Stomach (tissue), 9 donors: ENCODE results near the gene ARHGEF10L. TPM values are rescaled to one million over a fixed set of nuclear protein-coding genes. Genes with fewer than 3 reads are reported as not detected.

Experiments used
- DNase-seq, 2 donors: peaks; one replicate each; pipeline versions ENCODE4 v3.0.0 to v3.0.0-alpha.2; 2013 to 2019
- H3K27ac ChIP-seq, 5 donors: fragments of 200-600 bp in 4 of 5; sonication (generic) in 4 of 5; one replicate each; pipeline ENCODE4 v1.5.1; 2013 to 2019; ENCODE audit warnings: mild to moderate bottlenecking in 1 of 5, moderate library complexity in 1 of 5
- H3K27me3 ChIP-seq, 3 donors: fragments of 200-600 bp; sonication (generic); one replicate each; pipeline ENCODE4 v1.5.1; 2017 to 2019; ENCODE audit warnings: mixed run types in 1 of 3
- H3K36me3 ChIP-seq, 4 donors: fragments of 200-600 bp; sonication (generic); 1 replicate in 3 of 4; 2 replicates in 1 of 4; pipeline ENCODE4 v1.5.1; 2016 to 2019
- H3K4me1 ChIP-seq, 4 donors: fragments of 200-600 bp; sonication (generic); one replicate each; pipeline ENCODE4 v1.5.1; 2016 to 2019
- H3K4me3 ChIP-seq, 4 donors: fragments of 200-600 bp; sonication (generic) in 3 of 4; one replicate each; pipeline ENCODE4 v1.5.1; 2016 to 2019; ENCODE audit warnings: mild to moderate bottlenecking in 1 of 4
- H3K9me3 ChIP-seq, 4 donors: fragments of 200-600 bp; sonication (generic); one replicate each; pipeline ENCODE4 v1.5.1; 2016 to 2019
- EP300 ChIP-seq: sonication (generic); formaldehyde crosslinking; IDR thresholded peaks from one replicate; pipeline ENCODE4 v1.6.1; 2017; ENCODE audit warnings: antibody characterized with exemption
- POLR2A ChIP-seq, 4 donors: fragments of 450-650 bp; IDR thresholded peaks; one replicate each; pipeline ENCODE4 v1.6.1; 2016; ENCODE audit warnings: antibody characterized with exemption in 4 of 4, control low read depth in 2 of 4, mild to moderate bottlenecking in 1 of 4, moderate library complexity in 1 of 4
- POLR2AphosphoS5 ChIP-seq, 3 donors: sonication (generic); formaldehyde crosslinking; IDR thresholded peaks; one replicate each; pipeline ENCODE4 v1.6.1; 2016; ENCODE audit warnings: antibody characterized with exemption in 3 of 3
- WGBS, 5 donors: extraction: QIAGEN DNeasy Blood & Tissue Kit in 3 of 5; methylation state at CpG; one replicate each; pipeline versions ENCODE4 v1.1.5 to v1.1.7; 2013 to 2018; 5-methylcytosine and 5-hydroxymethylcytosine counted together
- intact Hi-C: fragments of 100-400 bp; cut with DNase I; formaldehyde crosslinking; loops from one replicate; pipeline ENCODE4 v1.15.1; 2023; ENCODE audit warnings: low total_unique reads
- polyA plus RNA-seq, 3 donors: library from polyadenylated mRNA; stranded (reverse); fragments of 200-250 nt; gene quantifications; one replicate each; pipeline ENCODE4 v1.2.3, GENCODE V29; 2013
- total RNA-seq, 5 donors: library from RNA; depleted of rRNA; stranded (reverse); fragments of >200 nt; gene quantifications; one replicate each; pipeline versions ENCODE4 v1.1.0 to v1.2.3, GENCODE V29; 2014 to 2016
- TF ChIP-seq, protein P1 (sequence below), 7 experiments: fragments of 450-650 bp in 4 of 7; fragments of 200-600 bp in 3 of 7; sonication (generic) in 3 of 7; IDR thresholded peaks; one replicate each; pipeline ENCODE4 v1.5.1; 2016 to 2019; ENCODE audit warnings: antibody characterized with exemption in 7 of 7, control low read depth in 2 of 7, mild to moderate bottlenecking in 1 of 7
- donor health status: healthy with polysubstance abuse.
- donor health status: Bipolar disorder and iron deficiency.
- donor health status: healthy.

The ARHGEF10L gene
- total and polyA plus RNA-seq, 8 donors, result 15.4 to 329 (median 45.0) TPM

- H3K27ac ChIP-seq, result peak overlapping the region in 3 of 5 donors; percentile 55 to 80 (median 73)
- H3K36me3 ChIP-seq, result peaks cover 7 to 88% (median 75%) of the 10 kb centered on the region in 4 donors
- no peaks in the 10 kb centered on the region for H3K27me3 ChIP-seq
- TF ChIP-seq EP300 (no peak), POLR2AphosphoS5 (IDR thresholded peaks at IDR 0.05) (peak in 1 of 3 donors; percentile 60)
- TF ChIP-seq, protein P1, sequence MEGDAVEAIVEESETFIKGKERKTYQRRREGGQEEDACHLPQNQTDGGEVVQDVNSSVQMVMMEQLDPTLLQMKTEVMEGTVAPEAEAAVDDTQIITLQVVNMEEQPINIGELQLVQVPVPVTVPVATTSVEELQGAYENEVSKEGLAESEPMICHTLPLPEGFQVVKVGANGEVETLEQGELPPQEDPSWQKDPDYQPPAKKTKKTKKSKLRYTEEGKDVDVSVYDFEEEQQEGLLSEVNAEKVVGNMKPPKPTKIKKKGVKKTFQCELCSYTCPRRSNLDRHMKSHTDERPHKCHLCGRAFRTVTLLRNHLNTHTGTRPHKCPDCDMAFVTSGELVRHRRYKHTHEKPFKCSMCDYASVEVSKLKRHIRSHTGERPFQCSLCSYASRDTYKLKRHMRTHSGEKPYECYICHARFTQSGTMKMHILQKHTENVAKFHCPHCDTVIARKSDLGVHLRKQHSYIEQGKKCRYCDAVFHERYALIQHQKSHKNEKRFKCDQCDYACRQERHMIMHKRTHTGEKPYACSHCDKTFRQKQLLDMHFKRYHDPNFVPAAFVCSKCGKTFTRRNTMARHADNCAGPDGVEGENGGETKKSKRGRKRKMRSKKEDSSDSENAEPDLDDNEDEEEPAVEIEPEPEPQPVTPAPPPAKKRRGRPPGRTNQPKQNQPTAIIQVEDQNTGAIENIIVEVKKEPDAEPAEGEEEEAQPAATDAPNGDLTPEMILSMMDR (IDR thresholded peaks at IDR 0.05), result peak in 6 of 7 experiments; percentile 70 to 92 (median 88)
- H3K4me3 ChIP-seq, result no peak overlapping the region
- WGBS, 5 donors, result 52 to 60% (median 54%) methylated on average over 13 to 14 of the region's 14 CpGs
- H3K9me3 ChIP-seq, result no peaks in the 10 kb centered on the region
- peak; percentile 80 to 87 for DNase-seq
- intact Hi-C loops, result loop anchor here (5.0 kb wide), 1 partner anchor 105 kb away; no protein-coding TSS in a partner anchor
- peaks cover 13 to 39% (median 23%) of the 10 kb centered on the region in 4 donors for H3K4me1 ChIP-seq
Measured at GRCh38 chr1:17606826-17607440, 67.4 kb downstream of the ARHGEF10L start.

- TF ChIP-seq POLR2AphosphoS5 (IDR thresholded peaks at IDR 0.05) (no peak), EP300 (no peak), POLR2A (IDR thresholded peaks at IDR 0.05) (no peak)
- TF ChIP-seq, protein P1 (IDR thresholded peaks at IDR 0.05), result no peak
- intact Hi-C loops, result loop anchor here (5.0 kb wide), 1 partner anchor 106 kb away; no protein-coding TSS in a partner anchor
- Histone ChIP-seq H3K4me1 (peaks cover 13 to 32% (median 20%) of the 10 kb centered on the region in 4 donors), H3K4me3 (no peak overlapping the region), H3K36me3 (peaks cover 10 to 89% (median 73%) of the 10 kb centered on the region in 4 donors), H3K9me3 (no peaks in the 10 kb centered on the region), H3K27me3 (no peaks in the 10 kb centered on the region), H3K27ac (no peak overlapping the region)
- WGBS, 5 donors, result 86 to 94% (median 93%) methylated on average over 24 to 34 of the region's 34 CpGs
- no peak for DNase-seq
Measured at GRCh38 chr1:17607644-17608581, 68.4 kb downstream of the ARHGEF10L start.

DNA sequence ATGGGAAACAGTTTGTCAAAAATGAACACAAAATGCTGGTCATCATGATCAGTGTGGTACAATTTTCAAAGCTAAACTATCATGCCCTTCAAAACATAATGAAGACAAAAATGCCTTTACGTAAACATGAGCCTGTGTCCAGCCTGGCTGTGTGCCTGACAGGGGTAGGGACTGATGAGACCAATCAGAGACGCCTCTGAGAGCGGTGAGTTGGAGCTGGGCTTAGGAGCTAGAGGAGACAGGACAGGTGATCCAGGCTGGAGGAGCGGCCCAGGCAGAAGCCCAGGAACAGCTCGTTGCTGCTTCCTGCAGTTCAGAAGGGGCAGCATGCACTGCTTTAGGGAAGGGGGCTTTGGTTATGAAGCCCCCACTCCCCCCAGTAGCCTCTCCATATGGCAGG is 70.0 kb downstream of the ARHGEF10L start:
- Histone ChIP-seq H3K4me1 (peaks cover 13 to 26% (median 20%) of the 10 kb centered on the region in 4 donors), H3K9me3 (no peaks in the 10 kb centered on the region), H3K27me3 (no peaks in the 10 kb centered on the region), H3K36me3 (peaks cover 20 to 89% (median 75%) of the 10 kb centered on the region in 4 donors), H3K27ac (peak overlapping the region in 1 of 5 donors; percentile 8), H3K4me3 (no peak overlapping the region)
- no peak for TF ChIP-seq EP300
- TF ChIP-seq, protein P1 (IDR thresholded peaks at IDR 0.05), result no peak
- TF ChIP-seq POLR2A (IDR thresholded peaks at IDR 0.05), result no peak
- no peak for TF ChIP-seq POLR2AphosphoS5 (IDR thresholded peaks at IDR 0.05)
- WGBS, 5 donors, result 64 to 89% (median 80%) methylated on average over 4 to 5 of the region's 5 CpGs
- intact Hi-C loops, result loop anchor here (5.0 kb wide), 1 partner anchor 107 kb away; no protein-coding TSS in a partner anchor
- no peak for DNase-seq

- intact Hi-C loops, result no loop called here
- peaks cover 20 to 89% (median 75%) of the 10 kb centered on the region in 4 donors for H3K36me3 ChIP-seq
Measured at GRCh38 chr1:17610085-17610484, 70.6 kb downstream of the ARHGEF10L start.

More at GRCh38 chr1:17610085-17610484, 70.6 kb downstream of the ARHGEF10L start:
- 83 to 95% (median 88%) methylated on average over 2 to 5 of the region's 5 CpGs for WGBS, 5 donors
- H3K27me3 ChIP-seq, result no peaks in the 10 kb centered on the region
- H3K4me1 ChIP-seq, result peaks cover 13 to 24% (median 19%) of the 10 kb centered on the region in 4 donors
- TF ChIP-seq POLR2A (IDR thresholded peaks at IDR 0.05) (no peak), EP300 (no peak), POLR2AphosphoS5 (IDR thresholded peaks at IDR 0.05) (no peak)
- TF ChIP-seq, protein P1 (IDR thresholded peaks at IDR 0.05), result no peak
- no peaks in the 10 kb centered on the region for H3K9me3 ChIP-seq
- H3K4me3 ChIP-seq, result no peak overlapping the region
- H3K27ac ChIP-seq, result no peak overlapping the region
- DNase-seq, result no peak
